ACC112 (cell line): Measurements from ENCODE around the gene PPP4R3B.

Experiments
- H2AFZ ChIP-seq: fragments of 200-600 bp; sonication (generic); one replicate; pipeline ENCODE4 v1.6.0; 2017; ENCODE audit warnings: antibody characterized with exemption, low read length; ENCODE audit not compliant: unreplicated experiment
- H3K27ac ChIP-seq: fragments of 200-600 bp; sonication (generic); 2 replicates; pipeline ENCODE4 v1.5.1; 2014; ENCODE audit warnings: low read depth, mild to moderate bottlenecking, antibody characterized with exemption, low read length, moderate library complexity
- H3K27me3 ChIP-seq: fragments of 200-600 bp; sonication (generic); 2 replicates; pipeline ENCODE4 v1.6.1; 2014; ENCODE audit warnings: mild to moderate bottlenecking, antibody characterized with exemption, low read length, moderate library complexity, mixed read lengths; ENCODE audit not compliant: insufficient read depth
- H3K36me3 ChIP-seq: fragments of 200-600 bp; sonication (generic); 2 replicates; pipeline ENCODE4 v1.6.1; 2016; ENCODE audit warnings: mild to moderate bottlenecking, antibody characterized with exemption, low read length, moderate library complexity, mixed read lengths; ENCODE audit not compliant: insufficient read depth
- H3K4me1 ChIP-seq: fragments of 200-600 bp; sonication (generic); one replicate; pipeline ENCODE4 v1.6.1; 2016; ENCODE audit warnings: low read length, mixed read lengths; ENCODE audit not compliant: insufficient read depth, unreplicated experiment, control insufficient read depth
- H3K4me3 ChIP-seq: fragments of 200-600 bp; sonication (generic); 2 replicates; pipeline ENCODE4 v1.5.1; 2014; ENCODE audit warnings: mild to moderate bottlenecking, low read depth, low read length
- H3K79me2 ChIP-seq: fragments of 200-600 bp; sonication (generic); one replicate; pipeline ENCODE4 v1.6.0; 2016; ENCODE audit warnings: low read length; ENCODE audit not compliant: control insufficient read depth, unreplicated experiment, insufficient read depth

The PPP4R3B gene

GRCh38 chr2:55518841-55519165 is 98.6 kb downstream of the PPP4R3B start:
- Histone ChIP-seq H2AFZ (peak overlapping the region; percentile 64), H3K27ac (peak overlapping the region; percentile 30; the same call in 1 of the 2 replicates), H3K4me1 (no peaks in the 10 kb centered on the region), H3K27me3 (no peaks in the 10 kb centered on the region), H3K36me3 (0 out of 2 replicates have a peak, but pooled peaks cover under 1% of the 10 kb centered on the region), H3K4me3 (peak overlapping the region; percentile 92), H3K79me2 (peaks cover 12% of the 10 kb centered on the region)

GRCh38 chr2:55511508-55512124 is 105.8 kb downstream of the PPP4R3B start:
- Histone ChIP-seq H3K4me1 (no peaks in the 10 kb centered on the region), H3K79me2 (no peaks in the 10 kb centered on the region), H3K36me3 (no peaks in the 10 kb centered on the region), H3K4me3 (no peak overlapping the region), H3K27me3 (no peaks in the 10 kb centered on the region), H3K27ac (no peak overlapping the region), H2AFZ (no peak overlapping the region)

DNA sequence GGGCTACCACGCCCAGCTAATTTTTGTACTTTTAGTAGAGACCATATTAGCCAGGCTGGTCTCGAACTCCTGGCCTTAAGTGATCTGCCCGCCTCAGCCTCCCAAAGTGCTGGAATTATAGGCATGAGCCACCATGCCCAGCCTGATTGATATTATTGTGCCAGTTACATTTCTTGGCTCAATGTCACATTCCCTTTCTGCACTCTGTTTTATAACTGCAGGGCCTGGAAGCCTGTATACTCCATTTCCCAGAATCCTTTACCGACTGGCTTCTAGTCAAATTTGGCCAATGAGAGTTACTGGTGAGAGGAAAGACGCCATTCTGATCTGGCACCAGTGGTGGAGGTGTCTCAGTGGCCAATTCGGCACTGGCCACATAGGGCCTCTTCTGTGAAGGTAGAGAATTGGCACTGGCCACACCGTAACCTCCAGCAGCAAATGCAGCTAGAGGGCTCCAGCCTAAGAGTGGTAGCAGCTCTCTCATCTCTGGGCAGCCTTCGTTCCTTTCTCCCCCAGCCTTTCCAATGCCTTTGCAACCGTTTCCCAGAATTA is 114.8 kb downstream of the PPP4R3B start:
- Histone ChIP-seq H3K4me1 (peaks cover 13% of the 10 kb centered on the region), H3K27ac (no peak overlapping the region), H3K27me3 (no peaks in the 10 kb centered on the region), H2AFZ (no peak overlapping the region), H3K4me3 (no peak overlapping the region), H3K79me2 (no peaks in the 10 kb centered on the region), H3K36me3 (no peaks in the 10 kb centered on the region)

- H2AFZ ChIP-seq = no peak overlapping the region
- no peak overlapping the region for H3K4me3 ChIP-seq
- H3K27me3 ChIP-seq = no peaks in the 10 kb centered on the region
- no peaks in the 10 kb centered on the region for H3K36me3 ChIP-seq
- no peaks in the 10 kb centered on the region for H3K79me2 ChIP-seq
- H3K4me1 ChIP-seq = peaks cover 13% of the 10 kb centered on the region
- peak overlapping the region; percentile 37 for H3K27ac ChIP-seq
Measured at GRCh38 chr2:55500025-55500424, 117.4 kb downstream of the PPP4R3B start.

DNA sequence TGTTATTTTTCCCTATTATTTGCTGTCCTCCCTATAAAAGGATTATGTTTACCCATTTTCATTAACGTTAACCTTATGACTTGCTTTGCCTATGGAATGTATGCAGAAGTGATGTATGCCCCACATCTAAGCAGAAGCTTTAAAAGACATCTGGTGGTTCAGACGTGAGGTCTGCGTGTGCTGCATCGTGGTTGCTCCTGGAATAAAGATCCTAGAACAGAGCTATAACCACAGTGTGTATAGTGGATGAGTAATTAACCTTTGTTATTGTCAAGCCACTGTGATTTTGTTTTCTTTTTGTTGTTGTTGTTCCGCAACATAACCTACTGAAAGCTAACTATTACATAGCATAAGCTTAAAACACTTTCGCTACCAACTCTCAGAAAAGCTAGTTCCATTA is 118.8 kb downstream of the PPP4R3B start:
- Histone ChIP-seq H2AFZ (no peak overlapping the region), H3K4me1 (peaks cover 13% of the 10 kb centered on the region), H3K36me3 (no peaks in the 10 kb centered on the region), H3K4me3 (no peak overlapping the region), H3K27ac (no peak overlapping the region), H3K79me2 (no peaks in the 10 kb centered on the region), H3K27me3 (no peaks in the 10 kb centered on the region)
